WTC11 (cell line): Measurements from ENCODE around the gene ERBB2. TPM values are rescaled to one million over a fixed set of nuclear protein-coding genes. Genes with fewer than 3 reads are reported as not detected.

Experiments used
- ATAC-seq: fragments of 200-7000 bp; cut with Tn5 transposase; 2 replicates; pipeline ENCODE4 v1.10.0; 2021; ENCODE audit warnings: mild to moderate bottlenecking, moderate library complexity
- CTCF ChIA-PET: fragments of 300-600 bp; sonication (Branson Sonifier 250); formaldehyde crosslinking; loops from one replicate; lab custom pipeline; 2021; ENCODE audit warnings: antibody characterized with exemption; lab: Charles Lee
- POLR2A ChIA-PET: fragments of 350-600 bp; sonication (Branson Sonifier 250); formaldehyde crosslinking; loops from one replicate; lab custom pipeline; 2021; ENCODE audit warnings: antibody characterized with exemption; lab: Charles Lee
- DNase-seq: peaks from one replicate; pipeline ENCODE4 v3.0.0; 2021; ENCODE audit warnings: low spot score
- H3K27ac Mint-ChIP-seq: 2 replicates; pipeline ENCODE4 v1.8.0; 2021; ENCODE audit warnings: mixed read lengths
- H3K27me3 Mint-ChIP-seq: 2 replicates; pipeline ENCODE4 v1.8.0; 2021; ENCODE audit warnings: low read depth, mild to moderate bottlenecking, moderate library complexity, mixed read lengths
- H3K36me3 Mint-ChIP-seq: 2 replicates; pipeline ENCODE4 v1.8.0; 2021; ENCODE audit warnings: mixed read lengths
- H3K4me1 Mint-ChIP-seq: 2 replicates; pipeline ENCODE4 v1.8.0; 2022; ENCODE audit warnings: mixed read lengths
- H3K4me3 Mint-ChIP-seq: 2 replicates; pipeline ENCODE4 v1.8.0; 2021; ENCODE audit warnings: mild to moderate bottlenecking, moderate library complexity, mixed read lengths
- H3K9me3 Mint-ChIP-seq: 2 replicates; pipeline ENCODE4 v1.8.0; 2021; ENCODE audit warnings: mixed read lengths
- AR ChIP-seq: fragments of 250-450 bp; sonication (Bioruptor Pico); IDR thresholded peaks from 2 replicates; pipeline ENCODE4 v1.9.0; 2021; ENCODE audit warnings: mild to moderate bottlenecking
- ATF3 ChIP-seq: sonication (generic); formaldehyde crosslinking; conservative IDR thresholded peaks from 2 replicates; pipeline ENCODE4 v1.8.1; 2022; ENCODE audit warnings: mild to moderate bottlenecking, missing genetic modification reagents
- CREB1 ChIP-seq: sonication (generic); formaldehyde crosslinking; IDR thresholded peaks from 2 replicates; pipeline ENCODE4 v1.8.0; 2023; ENCODE audit warnings: mild to moderate bottlenecking, missing genetic modification reagents
- FOXP1 ChIP-seq: sonication (generic); formaldehyde crosslinking; IDR thresholded peaks from 2 replicates; pipeline ENCODE4 v1.8.0; 2022; ENCODE audit warnings: missing genetic modification reagents, mild to moderate bottlenecking, moderate library complexity, borderline replicate concordance
- GRHL2 ChIP-seq: fragments of 250-450 bp; sonication (Bioruptor Pico); IDR thresholded peaks from 2 replicates; pipeline ENCODE4 v1.8.0; 2022; ENCODE audit warnings: mild to moderate bottlenecking, moderate library complexity; ENCODE audit not compliant: insufficient replicate concordance, severe bottlenecking
- IRF2 ChIP-seq: sonication (generic); formaldehyde crosslinking; IDR thresholded peaks from 2 replicates; pipeline ENCODE4 v1.8.0; 2022; ENCODE audit warnings: low read depth, missing genetic modification reagents, borderline replicate concordance
- NFATC4 ChIP-seq: fragments of 250-450 bp; sonication (Bioruptor Pico); IDR thresholded peaks from 2 replicates; pipeline ENCODE4 v1.9.0; 2021; ENCODE audit warnings: mild to moderate bottlenecking
- NFYB ChIP-seq: sonication (generic); formaldehyde crosslinking; conservative IDR thresholded peaks from 2 replicates; pipeline ENCODE4 v1.8.0; 2022; ENCODE audit warnings: low read depth, missing genetic modification reagents
- PRDM15 ChIP-seq: sonication (generic); formaldehyde crosslinking; IDR thresholded peaks from 2 replicates; pipeline ENCODE4 v1.8.0; 2022; ENCODE audit warnings: missing genetic modification reagents
- RELA ChIP-seq: sonication (generic); formaldehyde crosslinking; IDR thresholded peaks from 2 replicates; pipeline ENCODE4 v1.8.1; 2022; ENCODE audit warnings: missing genetic modification reagents, mild to moderate bottlenecking, borderline replicate concordance
- SMAD4 ChIP-seq: sonication (generic); formaldehyde crosslinking; IDR thresholded peaks from 2 replicates; pipeline ENCODE4 v1.8.0; 2022; ENCODE audit warnings: mild to moderate bottlenecking, missing genetic modification reagents
- USF2 ChIP-seq: sonication (generic); formaldehyde crosslinking; IDR thresholded peaks from 2 replicates; pipeline ENCODE4 v1.8.1; 2023; ENCODE audit warnings: mild to moderate bottlenecking, missing genetic modification reagents, moderate library complexity
- ZNF232 ChIP-seq: sonication (generic); formaldehyde crosslinking; IDR thresholded peaks from 2 replicates; pipeline ENCODE4 v1.8.0; 2022; ENCODE audit warnings: mild to moderate bottlenecking, missing genetic modification reagents
- ZNF317 ChIP-seq: sonication (generic); formaldehyde crosslinking; IDR thresholded peaks from 2 replicates; pipeline ENCODE4 v1.8.1; 2023; ENCODE audit warnings: low read depth, mild to moderate bottlenecking, moderate library complexity, missing genetic modification reagents, borderline replicate concordance
- ZNF396 ChIP-seq: fragments of 250-450 bp; sonication (Bioruptor Pico); IDR thresholded peaks from 2 replicates; pipeline ENCODE4 v1.8.0; 2021; ENCODE audit warnings: mild to moderate bottlenecking, moderate library complexity, borderline replicate concordance
- ZNF416 ChIP-seq: fragments of 250-450 bp; sonication (Bioruptor Pico); IDR thresholded peaks from 2 replicates; pipeline ENCODE4 v1.9.0; 2021; ENCODE audit warnings: mild to moderate bottlenecking, inconsistent platforms
- ZNF423 ChIP-seq: fragments of 250-450 bp; sonication (Bioruptor Pico); IDR thresholded peaks from 2 replicates; pipeline ENCODE4 v2.1.2; 2022; ENCODE audit warnings: mild to moderate bottlenecking, moderate library complexity
- total RNA-seq: library from RNA; stranded (reverse); gene quantifications from 3 replicates; pipeline ENCODE4 v1.2.3, GENCODE V29; 2021
- TF ChIP-seq, protein P1 (sequence below): sonication (generic); formaldehyde crosslinking; IDR thresholded peaks from 2 replicates; pipeline ENCODE4 v1.8.0; 2023; ENCODE audit warnings: missing genetic modification reagents, mild to moderate bottlenecking, borderline replicate concordance
- TF ChIP-seq, protein P2 (sequence below): sonication (generic); formaldehyde crosslinking; IDR thresholded peaks from 2 replicates; pipeline ENCODE4 v1.8.0; 2022; ENCODE audit warnings: mild to moderate bottlenecking, missing genetic modification reagents

The ERBB2 gene
- total RNA-seq, 1 experiment from 2014 or later = 209 TPM

GRCh38 chr17:39669897-39670735 is 29.7 kb upstream of the ERBB2 start:
- CTCF ChIA-PET = interaction anchor here (0.5 to 18.0 kb wide), 13 partner anchors 18 to 122 kb away, joined by 3 to 876 read pairs (median 12); partner anchors contain the start of genes MIEN1, PGAP3 and PPP1R1B
- Mint-ChIP-seq H3K27ac (no peak overlapping the region), H3K9me3 (no peaks in the 10 kb centered on the region), H3K4me3 (no peak overlapping the region), H3K27me3 (peaks cover 47% of the 10 kb centered on the region), H3K36me3 (no peaks in the 10 kb centered on the region), H3K4me1 (peaks cover 33% of the 10 kb centered on the region)
- no peak for DNase-seq
- ATAC-seq = no peak
- TF ChIP-seq GRHL2 = no peak
- 0 out of 2 replicates have a peak, but pooled peaks have one; percentile 13 for TF ChIP-seq RELA
- TF ChIP-seq ZNF423 (CRISPR knock-in tag) = no peak
- POLR2A ChIA-PET = no interaction called here

- H3K27me3 Mint-ChIP-seq = peaks cover 45% of the 10 kb centered on the region
- no peak overlapping the region for H3K27ac Mint-ChIP-seq
- POLR2A ChIA-PET = no interaction called here
- DNase-seq (no peak), ATAC-seq (no peak)
- no peaks in the 10 kb centered on the region for H3K9me3 Mint-ChIP-seq
- H3K36me3 Mint-ChIP-seq = no peaks in the 10 kb centered on the region
- no peak for TF ChIP-seq ZNF416 (CRISPR knock-in tag)
- TF ChIP-seq ZNF317 = no peak
- no peak for TF ChIP-seq NFYB
- TF ChIP-seq NFATC4 (CRISPR knock-in tag) = no peak
- TF ChIP-seq FOXP1 (CRISPR knock-in tag) = no peak
- TF ChIP-seq SMAD4 = no peak
- no peak for TF ChIP-seq USF2 (CRISPR knock-in tag)
- no peak for TF ChIP-seq ZNF423 (CRISPR knock-in tag)
- no peak for TF ChIP-seq IRF2 (CRISPR knock-in tag)
- no peak for TF ChIP-seq PRDM15 (CRISPR knock-in tag)
- TF ChIP-seq, protein P1, sequence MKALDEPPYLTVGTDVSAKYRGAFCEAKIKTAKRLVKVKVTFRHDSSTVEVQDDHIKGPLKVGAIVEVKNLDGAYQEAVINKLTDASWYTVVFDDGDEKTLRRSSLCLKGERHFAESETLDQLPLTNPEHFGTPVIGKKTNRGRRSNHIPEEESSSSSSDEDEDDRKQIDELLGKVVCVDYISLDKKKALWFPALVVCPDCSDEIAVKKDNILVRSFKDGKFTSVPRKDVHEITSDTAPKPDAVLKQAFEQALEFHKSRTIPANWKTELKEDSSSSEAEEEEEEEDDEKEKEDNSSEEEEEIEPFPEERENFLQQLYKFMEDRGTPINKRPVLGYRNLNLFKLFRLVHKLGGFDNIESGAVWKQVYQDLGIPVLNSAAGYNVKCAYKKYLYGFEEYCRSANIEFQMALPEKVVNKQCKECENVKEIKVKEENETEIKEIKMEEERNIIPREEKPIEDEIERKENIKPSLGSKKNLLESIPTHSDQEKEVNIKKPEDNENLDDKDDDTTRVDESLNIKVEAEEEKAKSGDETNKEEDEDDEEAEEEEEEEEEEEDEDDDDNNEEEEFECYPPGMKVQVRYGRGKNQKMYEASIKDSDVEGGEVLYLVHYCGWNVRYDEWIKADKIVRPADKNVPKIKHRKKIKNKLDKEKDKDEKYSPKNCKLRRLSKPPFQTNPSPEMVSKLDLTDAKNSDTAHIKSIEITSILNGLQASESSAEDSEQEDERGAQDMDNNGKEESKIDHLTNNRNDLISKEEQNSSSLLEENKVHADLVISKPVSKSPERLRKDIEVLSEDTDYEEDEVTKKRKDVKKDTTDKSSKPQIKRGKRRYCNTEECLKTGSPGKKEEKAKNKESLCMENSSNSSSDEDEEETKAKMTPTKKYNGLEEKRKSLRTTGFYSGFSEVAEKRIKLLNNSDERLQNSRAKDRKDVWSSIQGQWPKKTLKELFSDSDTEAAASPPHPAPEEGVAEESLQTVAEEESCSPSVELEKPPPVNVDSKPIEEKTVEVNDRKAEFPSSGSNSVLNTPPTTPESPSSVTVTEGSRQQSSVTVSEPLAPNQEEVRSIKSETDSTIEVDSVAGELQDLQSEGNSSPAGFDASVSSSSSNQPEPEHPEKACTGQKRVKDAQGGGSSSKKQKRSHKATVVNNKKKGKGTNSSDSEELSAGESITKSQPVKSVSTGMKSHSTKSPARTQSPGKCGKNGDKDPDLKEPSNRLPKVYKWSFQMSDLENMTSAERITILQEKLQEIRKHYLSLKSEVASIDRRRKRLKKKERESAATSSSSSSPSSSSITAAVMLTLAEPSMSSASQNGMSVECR (CRISPR knock-in tag) = no peak
- TF ChIP-seq AR = no peak
- no peak for TF ChIP-seq ATF3 (CRISPR knock-in tag)
- TF ChIP-seq, protein P2, sequence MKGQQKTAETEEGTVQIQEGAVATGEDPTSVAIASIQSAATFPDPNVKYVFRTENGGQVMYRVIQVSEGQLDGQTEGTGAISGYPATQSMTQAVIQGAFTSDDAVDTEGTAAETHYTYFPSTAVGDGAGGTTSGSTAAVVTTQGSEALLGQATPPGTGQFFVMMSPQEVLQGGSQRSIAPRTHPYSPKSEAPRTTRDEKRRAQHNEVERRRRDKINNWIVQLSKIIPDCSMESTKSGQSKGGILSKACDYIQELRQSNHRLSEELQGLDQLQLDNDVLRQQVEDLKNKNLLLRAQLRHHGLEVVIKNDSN (CRISPR knock-in tag) = no peak
- no peak for TF ChIP-seq ZNF232 (CRISPR knock-in tag)
- TF ChIP-seq CREB1 (CRISPR knock-in tag) = no peak
- TF ChIP-seq ZNF396 (CRISPR knock-in tag) = no peak
- H3K4me3 Mint-ChIP-seq = no peak overlapping the region
- H3K4me1 Mint-ChIP-seq = peaks cover 32% of the 10 kb centered on the region
- CTCF ChIA-PET = interaction anchor here (1.0 to 18.0 kb wide), 13 partner anchors 18 to 123 kb away, joined by 3 to 876 read pairs (median 12); partner anchors contain the start of genes ERBB2, MIEN1, PGAP3 and PPP1R1B
These were observed 29.1 kb upstream of the ERBB2 start for GRCh38 chr17:39670746-39671145.
